PC-9 (cell line): Measurements from ENCODE around the gene NCOA3.

Source experiments
- CTCF ChIP-seq: fragments of 200-600 bp; sonication (generic); conservative IDR thresholded peaks from 2 replicates; pipeline ENCODE4 v1.6.1; 2017; ENCODE audit warnings: mixed run types, antibody characterized with exemption, mild to moderate bottlenecking, moderate library complexity
- EZH2 ChIP-seq: fragments of 200-600 bp; sonication (generic); IDR thresholded peaks from 2 replicates; pipeline ENCODE4 v1.8.0; 2017; ENCODE audit warnings: antibody characterized with exemption, low read depth

- TF ChIP-seq CTCF (no peak), EZH2 (no peak)
Observed at GRCh38 chr20:47660983-47661700, 159.5 kb downstream of the NCOA3 start.
